GM19328 (cell line): ENCODE measurements around the gene ITPKB.
"Not testable (repeated sequence)": the region's sequence is repeated elsewhere in the genome, so short reads cannot be mapped to it uniquely, and the experiment has no call there.

Experiments
- ATAC-seq: cut with Tn5 transposase; IDR thresholded peaks from one replicate; pipeline ENCODE4 v1.9.1; 2021; ENCODE audit warnings: mild to moderate bottlenecking, moderate library complexity; ENCODE audit not compliant: unreplicated experiment

Gene ITPKB

GRCh38 chr1:226627924-226628611, 111.0 kb downstream of the ITPKB start:
- ATAC-seq: no peak

- ATAC-seq: no peak
These were observed 111.9 kb downstream of the ITPKB start for GRCh38 chr1:226627050-226627755.

- ATAC-seq: peak; percentile 56
These were observed 112.5 kb downstream of the ITPKB start for GRCh38 chr1:226626577-226626956.

- peak; percentile 29 for ATAC-seq
These were observed 113.1 kb downstream of the ITPKB start for GRCh38 chr1:226625832-226626576.

- ATAC-seq: no peak
These were observed 113.8 kb downstream of the ITPKB start for GRCh38 chr1:226625326-226625725.

- no peak for ATAC-seq
These were observed 114.6 kb downstream of the ITPKB start for GRCh38 chr1:226624526-226624925.

GRCh38 chr1:226622012-226622411, 117.1 kb downstream of the ITPKB start:
- ATAC-seq: no peak

GRCh38 chr1:226619031-226619430, 120.1 kb downstream of the ITPKB start:
- no peak for ATAC-seq

- ATAC-seq: no peak
These were observed 120.7 kb downstream of the ITPKB start for GRCh38 chr1:226618380-226618779.

- not testable (repeated sequence) for ATAC-seq
These were observed 121.4 kb downstream of the ITPKB start for GRCh38 chr1:226617719-226618118.

- no peak for ATAC-seq
These were observed 122.0 kb downstream of the ITPKB start for GRCh38 chr1:226617109-226617508.

GRCh38 chr1:226616636-226617035, 122.4 kb downstream of the ITPKB start:
- ATAC-seq: no peak

- no peak for ATAC-seq
These were observed 123.2 kb downstream of the ITPKB start for GRCh38 chr1:226615876-226616275.

- not testable (repeated sequence) for ATAC-seq
These were observed 127.1 kb downstream of the ITPKB start for GRCh38 chr1:226611980-226612379.

GRCh38 chr1:226611301-226611700, 127.8 kb downstream of the ITPKB start:
- no peak for ATAC-seq

- no peak for ATAC-seq
These were observed 128.4 kb downstream of the ITPKB start for GRCh38 chr1:226610671-226611070.

- no peak for ATAC-seq
These were observed 129.1 kb downstream of the ITPKB start for GRCh38 chr1:226609836-226610455.

GRCh38 chr1:226608699-226609505, 130.2 kb downstream of the ITPKB start:
- ATAC-seq: no peak

- no peak for ATAC-seq
These were observed 131.3 kb downstream of the ITPKB start for GRCh38 chr1:226607821-226608220.

GRCh38 chr1:226607268-226607660, 131.8 kb downstream of the ITPKB start:
- ATAC-seq: no peak
